H1 (cell line): ENCODE results near the gene PRTN3. TPM values are rescaled to one million over a fixed set of nuclear protein-coding genes. Genes with fewer than 3 reads are reported as not detected.
"Not testable (repeated sequence)": the region's sequence is repeated elsewhere in the genome, so short reads cannot be mapped to it uniquely, and the experiment has no call there.

Source experiments
- CTCF ChIA-PET: fragments of 300-600 bp; sonication (Branson Sonifier 250); formaldehyde crosslinking; loops from one replicate; lab custom pipeline; 2021; ENCODE audit not compliant: partially characterized antibody; lab: Charles Lee
- POLR2A ChIA-PET: fragments of 300-600 bp; sonication (Branson Sonifier 250); formaldehyde crosslinking; loops from one replicate; lab custom pipeline; 2021; ENCODE audit warnings: inconsistent platforms; ENCODE audit not compliant: partially characterized antibody; lab: Charles Lee
- DNase-seq, 2 experiments: peaks; one replicate each; pipeline versions ENCODE4 v3.0.0 to v3.0.0-alpha.2; 2010 to 2022; ENCODE audit warnings: low spot score in 2 of 2, low read depth in 1 of 2, mixed read lengths in 1 of 2
- FAIRE-seq: peaks from 2 replicates; lab custom pipeline; 2011; peaks lifted over from hg19 to GRCh38; lab: Jason Lieb, UNC
- H2AFZ ChIP-seq: 2 replicates; pipeline ENCODE4 v1.8.1; 2012; ENCODE audit warnings: low read length, inconsistent platforms
- H2AK5ac ChIP-seq: 2 replicates; pipeline ENCODE4 v1.6.1; 2013; ENCODE audit warnings: low read depth, low read length
- H2BK120ac ChIP-seq: replicated peaks from 2 replicates; pipeline ENCODE3; 2013; ENCODE audit warnings: low read depth, low read length, inconsistent platforms
- H2BK12ac ChIP-seq: 2 replicates; pipeline ENCODE4 v1.6.1; 2013; ENCODE audit warnings: low read depth, low read length
- H2BK15ac ChIP-seq: 2 replicates; pipeline ENCODE4 v1.6.1; 2013; ENCODE audit warnings: low read length
- H2BK20ac ChIP-seq: 2 replicates; pipeline ENCODE4 v1.6.1; 2013; ENCODE audit warnings: low read length
- H2BK5ac ChIP-seq: 2 replicates; pipeline ENCODE4 v1.6.1; 2013; ENCODE audit warnings: low read depth, low read length
- H3K14ac ChIP-seq: 2 replicates; pipeline ENCODE4 v1.6.1; 2013; ENCODE audit warnings: inconsistent platforms; ENCODE audit not compliant: insufficient read length
- H3K18ac ChIP-seq: 2 replicates; pipeline ENCODE4 v1.6.1; 2013; ENCODE audit warnings: low read length; ENCODE audit errors: extremely low read depth
- H3K23ac ChIP-seq: 2 replicates; pipeline ENCODE4 v1.6.1; 2013; ENCODE audit warnings: inconsistent platforms; ENCODE audit not compliant: insufficient read length
- H3K23me2 ChIP-seq: 2 replicates; pipeline ENCODE4 v1.6.1; 2013; ENCODE audit warnings: low read depth, low read length
- H3K27ac ChIP-seq: 2 replicates; pipeline ENCODE4 v1.6.1; 2011; ENCODE audit warnings: low read depth, low read length, inconsistent platforms
- H3K27me3 ChIP-seq, 4 experiments: replicated peaks in 1 of 4; 1 replicate in 1 of 4; 2 replicates in 3 of 4; pipeline versions ENCODE4 v1.6.1 to v1.8.1; 2011 to 2013; ENCODE audit warnings: low read length in 3 of 4, mild to moderate bottlenecking in 3 of 4, inconsistent platforms in 2 of 4, mixed read lengths in 2 of 4, moderate library complexity in 1 of 4; ENCODE audit not compliant: control insufficient read depth in 3 of 4, insufficient read depth in 3 of 4; ENCODE audit errors: extremely low read depth in 1 of 4
- H3K36me3 ChIP-seq, 4 experiments: 2 replicates each; pipeline versions ENCODE4 v1.6.1 to v1.8.1; 2011 to 2013; ENCODE audit warnings: mild to moderate bottlenecking in 4 of 4, low read length in 3 of 4, moderate library complexity in 2 of 4, control low read depth in 1 of 4, inconsistent platforms in 1 of 4; ENCODE audit not compliant: insufficient read depth in 4 of 4, control insufficient read depth in 2 of 4
- H3K4ac ChIP-seq: replicated peaks from 2 replicates; pipeline ENCODE3; 2013; ENCODE audit warnings: low read length, low read depth, mixed read lengths, inconsistent platforms; ENCODE audit not compliant: insufficient read length
- H3K4me1 ChIP-seq, 4 experiments: replicated peaks in 1 of 4; 1 replicate in 1 of 4; 2 replicates in 3 of 4; pipeline versions ENCODE4 v1.6.1 to v1.8.1; 2011 to 2013; ENCODE audit warnings: low read length in 3 of 4, inconsistent platforms in 2 of 4, mixed read lengths in 1 of 4; ENCODE audit not compliant: insufficient read depth in 4 of 4, control insufficient read depth in 3 of 4
- H3K4me2 ChIP-seq, 2 experiments: 2 replicates each; pipeline versions ENCODE4 v1.6.1 to v1.8.1; 2011 to 2013; ENCODE audit warnings: low read depth in 2 of 2, low read length in 2 of 2, control low read depth in 1 of 2, inconsistent platforms in 1 of 2, mild to moderate bottlenecking in 1 of 2; ENCODE audit not compliant: insufficient read depth in 1 of 2
- H3K4me3 ChIP-seq, 4 experiments: fragments of 200-600, 300-600 bp in 1 of 4; sonication (generic), shearing (Covaris generic), sonication (Bioruptor Twin) in 1 of 4; 2 replicates each; pipeline versions ENCODE4 v1.5.1 to v1.8.1; 2011 to 2016; ENCODE audit warnings: low read length in 4 of 4, low read depth in 3 of 4, control low read depth in 2 of 4, inconsistent platforms in 2 of 4, mild to moderate bottlenecking in 2 of 4, mixed read lengths in 1 of 4, moderate library complexity in 1 of 4; ENCODE audit not compliant: insufficient read depth in 2 of 4; ENCODE audit errors: extremely low read depth in 1 of 4
- H3K56ac ChIP-seq: replicated peaks from 2 replicates; pipeline ENCODE3; 2013; ENCODE audit warnings: low read depth, mild to moderate bottlenecking, mixed read lengths, low read length, inconsistent platforms; ENCODE audit not compliant: insufficient read length
- H3K79me1 ChIP-seq: 2 replicates; pipeline ENCODE4 v1.6.1; 2013; ENCODE audit warnings: low read depth, low read length, control low read depth
- H3K79me2 ChIP-seq, 2 experiments: 2 replicates each; pipeline versions ENCODE4 v1.6.1 to v1.8.1; 2012 to 2013; ENCODE audit warnings: low read length in 2 of 2, mild to moderate bottlenecking in 2 of 2, inconsistent platforms in 1 of 2; ENCODE audit not compliant: insufficient read depth in 2 of 2, control insufficient read depth in 1 of 2
- H3K9ac ChIP-seq, 4 experiments: replicated peaks in 1 of 4; 1 replicate in 1 of 4; 2 replicates in 3 of 4; pipeline versions ENCODE4 v1.6.1 to v1.8.1; 2011 to 2013; ENCODE audit warnings: low read depth in 3 of 4, low read length in 3 of 4, control low read depth in 2 of 4, mild to moderate bottlenecking in 2 of 4, moderate library complexity in 2 of 4, inconsistent platforms in 1 of 4; ENCODE audit errors: extremely low read depth in 1 of 4
- H3K9me3 ChIP-seq, 2 experiments: 2 replicates each; pipeline versions ENCODE4 v1.6.1 to v1.8.1; 2012 to 2013; ENCODE audit warnings: mild to moderate bottlenecking in 2 of 2, moderate library complexity in 2 of 2, control low read depth in 1 of 2, inconsistent platforms in 1 of 2, low read depth in 1 of 2, low read length in 1 of 2, mixed read lengths in 1 of 2; ENCODE audit not compliant: insufficient read depth in 2 of 2
- H4K20me1 ChIP-seq, 2 experiments: replicated peaks in 1 of 2; 2 replicates each; pipeline versions ENCODE3 to v1.8.1; 2011 to 2013; ENCODE audit warnings: inconsistent platforms in 2 of 2, low read length in 2 of 2, mild to moderate bottlenecking in 1 of 2; ENCODE audit not compliant: insufficient read depth in 2 of 2, control insufficient read depth in 1 of 2
- H4K5ac ChIP-seq: 2 replicates; pipeline ENCODE4 v1.6.1; 2013; ENCODE audit warnings: low read length, low read depth, mixed read lengths, inconsistent platforms; ENCODE audit not compliant: insufficient read length
- H4K8ac ChIP-seq: 2 replicates; pipeline ENCODE4 v1.8.0; 2013; ENCODE audit warnings: mild to moderate bottlenecking, moderate library complexity, low read length, inconsistent platforms; ENCODE audit not compliant: insufficient read depth; ENCODE audit errors: extremely low read depth
- H4K91ac ChIP-seq: replicated peaks from 2 replicates; pipeline ENCODE3; 2013; ENCODE audit warnings: low read length, mixed read lengths, inconsistent platforms; ENCODE audit not compliant: insufficient read length
- WGBS, 2 experiments: shearing (Covaris generic) in 1 of 2; methylation state at CpG; one replicate each; pipeline versions ENCODE4 v1.1.6 to v1.1.7; 2013 to 2015; ENCODE audit warnings: low lambda C conversion rate in 2 of 2, mixed read lengths in 2 of 2, inconsistent platforms in 1 of 2, low coverage in 1 of 2, missing lambda C conversion rate in 1 of 2; ENCODE audit not compliant: insufficient replicate concordance in 2 of 2, insufficient coverage in 1 of 2, insufficient read length in 1 of 2; ENCODE audit errors: extremely low coverage in 1 of 2, missing lambda C conversion rate in 1 of 2; 5-methylcytosine and 5-hydroxymethylcytosine counted together
- polyA plus RNA-seq, 7 experiments: library from polyadenylated mRNA; depleted of rRNA in 3 of 7; stranded (reverse) in 5 of 7; unstranded in 2 of 7; fragments of >200 nt in 5 of 7; fragments of 200-250 nt in 2 of 7; gene quantifications; 1 replicate in 5 of 7; 2 replicates in 1 of 7; 4 replicates in 1 of 7; pipeline versions ENCODE4 v1.2.1 to v1.2.3, GENCODE V29; 2011 to 2013; ENCODE audit warnings: missing spikeins in 2 of 7, mixed read lengths in 2 of 7
- total RNA-seq: library from RNA; stranded (reverse); fragmentation: NEBNext Ultra II Directional; extraction: Animal tissue kit (Norgen Biotek cat#: 25700); gene quantifications from 2 replicates; pipeline ENCODE4 v1.2.1, GENCODE V29; 2021

The PRTN3 gene
- total and polyA plus RNA-seq, 2 of the 8 experiments (the other 6 are each of a cell fraction or from before 2014, with no cell fraction given), result 0.39 to 2.1 TPM

- H2BK12ac ChIP-seq, H3K4me2 ChIP-seq, H3K27me3 ChIP-seq, H3K23ac ChIP-seq, H3K9ac ChIP-seq, H3K79me1 ChIP-seq, H3K18ac ChIP-seq, H2BK120ac ChIP-seq, H3K4ac ChIP-seq, H3K36me3 ChIP-seq, H3K79me2 ChIP-seq, H2BK20ac ChIP-seq, H4K5ac ChIP-seq, H3K4me1 ChIP-seq, FAIRE-seq, H3K27ac ChIP-seq, H3K23me2 ChIP-seq, DNase-seq, H2AK5ac ChIP-seq, H3K4me3 ChIP-seq, H4K91ac ChIP-seq, H2AFZ ChIP-seq, H3K14ac ChIP-seq, H3K56ac ChIP-seq, H4K20me1 ChIP-seq, H2BK5ac ChIP-seq, H4K8ac ChIP-seq, H2BK15ac ChIP-seq, H3K9me3 ChIP-seq: not testable (repeated sequence)
- ChIA-PET CTCF (interaction anchor here (0.6 to 0.8 kb wide), 2 partner anchors 83 to 120 kb away, joined by 3 to 4 read pairs; no protein-coding TSS in a partner anchor), POLR2A (interaction anchor here (0.9 kb wide), 1 partner anchor 40 kb away, joined by 4 read pairs; no protein-coding TSS in a partner anchor)
- 94% methylated on average over 7 of the region's 17 CpGs; no CpG with 5 or more reads in 1 of the 2 experiments for WGBS, 2 experiments
Measured at GRCh38 chr19:853614-854220, 12.9 kb downstream of the PRTN3 start.
